HG03469 (cell line): ENCODE measurements around the gene GALNT13.

Source experiments
- ATAC-seq: cut with Tn5 transposase; IDR thresholded peaks from one replicate; pipeline ENCODE4 v1.9.1; 2021; ENCODE audit warnings: mild to moderate bottlenecking, moderate library complexity, moderate number of reproducible peaks; ENCODE audit not compliant: unreplicated experiment

Gene GALNT13

DNA sequence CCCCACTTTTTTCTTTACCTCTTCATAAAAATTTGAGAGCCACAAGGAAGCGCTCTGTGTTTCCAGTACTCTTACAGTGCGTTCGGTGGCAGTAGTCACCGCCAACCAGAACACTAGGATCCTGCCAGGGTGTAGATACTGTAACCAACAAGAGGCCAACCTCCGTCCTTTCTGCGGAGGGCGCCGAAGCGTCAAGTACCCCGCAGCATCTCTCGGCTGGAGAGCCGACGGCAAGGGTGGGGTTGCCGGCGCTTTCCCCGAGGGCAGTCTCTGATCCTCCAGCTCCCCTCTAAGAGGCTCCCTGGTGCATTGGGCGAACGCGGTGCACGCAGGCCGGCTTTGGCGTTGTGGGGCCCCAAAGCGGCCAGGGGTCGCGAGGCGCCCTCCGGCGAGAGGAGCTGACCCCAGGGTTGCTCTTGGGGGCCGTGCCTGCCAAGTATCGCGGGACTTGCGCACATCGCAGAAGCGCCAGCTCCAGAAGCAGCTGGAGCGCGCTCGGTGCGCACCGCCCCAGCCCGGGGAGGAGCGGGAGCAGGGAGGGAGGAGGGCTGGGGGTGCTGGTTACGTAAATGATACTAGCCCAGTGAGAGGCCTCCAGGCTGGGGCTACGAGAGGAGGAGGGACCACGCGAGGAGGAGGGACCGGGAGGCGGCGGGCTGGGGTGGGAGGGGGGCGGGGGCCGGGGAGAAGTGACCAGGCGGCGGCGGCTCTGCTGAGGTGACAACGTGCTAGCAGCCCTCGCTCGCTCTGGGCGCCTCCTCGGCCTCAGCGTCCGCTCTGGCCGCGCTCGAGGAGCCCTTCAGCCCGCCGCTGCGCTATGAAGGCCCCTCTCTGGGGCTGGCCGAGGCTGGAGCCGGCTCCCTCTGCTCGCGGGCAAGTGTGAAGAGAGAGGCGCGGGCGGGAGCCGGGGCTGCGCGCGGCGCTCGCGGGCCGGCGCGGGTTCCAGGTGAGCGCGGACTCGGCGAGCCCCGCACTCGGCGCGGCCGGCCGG lies at the start of gene GALNT13:
Gene GALNT13, plus strand, starts transcription at position 692 of the 991 bp plus-strand sequence.
- no peak for ATAC-seq

DNA sequence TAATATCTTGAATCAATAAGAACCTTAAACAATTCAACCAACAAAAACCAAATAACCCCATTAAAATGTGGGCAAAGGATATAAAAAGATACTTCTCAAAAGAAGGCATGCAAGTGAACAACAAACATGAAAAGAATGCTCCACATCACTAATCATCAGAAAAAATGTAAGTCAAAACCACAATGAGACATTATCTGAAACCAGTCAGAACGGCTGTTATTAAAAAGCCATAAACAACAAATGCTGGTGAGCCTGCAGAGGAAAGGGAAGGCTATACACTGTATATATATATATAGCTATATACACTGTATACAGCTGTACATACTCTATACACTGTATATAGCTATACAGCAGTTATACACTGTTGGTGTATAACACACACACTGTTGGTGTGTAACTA lies 47.8 kb upstream of the GALNT13 start:
- no peak for ATAC-seq

DNA sequence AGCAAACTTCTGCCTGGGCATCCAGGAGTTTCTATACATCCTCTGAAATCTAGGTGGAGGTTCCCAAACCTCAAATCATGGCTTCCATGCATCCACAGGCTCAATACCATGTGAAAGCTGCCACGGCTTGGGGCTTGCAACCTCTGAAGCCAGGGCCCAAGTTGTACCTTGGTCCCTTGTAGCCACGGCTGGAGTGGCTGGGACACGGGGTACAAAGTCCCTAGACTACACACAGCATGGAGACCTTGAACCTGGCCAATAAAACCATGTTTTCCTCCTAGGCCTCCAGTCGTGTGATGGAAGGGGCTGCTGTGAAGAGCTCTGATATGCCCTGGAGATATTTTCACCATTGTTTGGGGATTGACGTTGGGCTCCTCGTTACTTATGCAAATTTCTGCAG lies 43.4 kb upstream of the GALNT13 start:
- no peak for ATAC-seq

DNA sequence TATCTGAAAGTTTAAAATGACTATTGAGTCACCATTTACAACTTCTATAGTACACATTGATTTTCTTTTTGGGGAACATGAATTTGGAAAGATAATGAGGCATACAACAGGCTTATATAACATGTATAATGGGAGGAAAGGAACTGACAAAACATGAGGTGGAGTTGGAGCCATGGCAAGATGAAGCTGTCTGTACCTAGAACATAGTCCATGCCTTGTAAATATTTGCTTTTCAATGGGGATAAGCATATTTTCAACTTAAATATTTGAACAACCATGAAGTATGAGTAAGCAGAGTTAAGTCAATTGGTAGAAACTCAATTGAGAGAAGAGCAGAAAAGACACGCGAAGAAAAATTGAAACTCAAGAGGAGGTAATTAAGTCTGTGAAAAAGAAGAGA lies 37.1 kb upstream of the GALNT13 start:
- no peak for ATAC-seq

DNA sequence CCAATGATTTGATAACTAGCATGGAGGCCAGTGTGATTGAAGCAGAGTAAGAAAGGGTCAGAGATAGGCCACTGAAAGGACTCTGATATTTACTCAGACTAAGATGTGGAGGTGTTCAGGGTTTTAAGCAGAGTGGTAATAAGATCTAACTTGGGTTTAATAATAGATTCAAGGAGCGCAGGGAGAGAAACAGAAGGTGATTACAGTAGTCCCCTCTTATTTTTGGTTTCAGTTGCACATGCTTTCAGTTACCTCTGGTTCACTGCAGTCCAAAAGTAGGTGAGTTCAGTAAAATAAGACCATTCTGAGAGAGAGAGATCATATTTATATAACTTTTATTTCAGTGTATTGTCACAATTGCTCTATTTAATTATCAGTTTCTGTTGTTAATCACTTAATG lies 13.5 kb upstream of the GALNT13 start:
- ATAC-seq: no peak

DNA sequence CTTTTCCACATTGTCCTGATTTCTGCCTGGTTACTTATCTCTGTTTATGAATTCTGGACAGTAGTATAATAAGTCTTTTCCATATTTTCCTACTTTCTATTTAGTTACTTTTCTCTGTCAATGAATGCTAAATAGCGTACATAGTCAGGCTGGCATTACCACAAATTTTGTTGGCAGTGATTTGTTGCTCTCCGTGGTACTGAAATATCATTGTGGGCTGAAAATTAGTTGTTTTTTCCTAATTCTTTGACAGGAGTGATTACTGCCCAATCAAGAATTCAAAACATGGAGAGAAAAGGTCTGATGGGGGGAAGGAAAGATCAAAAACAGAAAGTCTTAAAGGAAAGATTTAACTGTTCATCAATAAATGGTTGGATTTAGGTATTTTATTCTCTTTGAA lies 7.7 kb upstream of the GALNT13 start:
- no peak for ATAC-seq

DNA sequence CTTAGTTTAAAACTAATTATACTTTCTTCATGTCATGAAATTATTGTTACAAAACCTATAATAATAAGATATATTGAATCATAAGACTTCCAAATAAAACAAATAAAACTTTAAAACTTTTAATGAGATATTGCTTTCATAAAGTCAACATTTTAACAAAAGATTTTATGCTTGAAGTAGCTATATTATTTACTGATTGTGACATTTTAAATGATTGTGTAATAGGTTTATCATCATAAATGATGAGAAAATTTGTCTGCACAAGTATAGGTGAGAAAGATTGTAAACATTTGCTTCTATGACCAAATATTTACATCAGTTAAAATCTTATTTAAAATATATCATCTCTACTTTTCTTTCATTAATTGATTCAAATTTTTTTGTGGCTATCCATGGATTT lies 5.1 kb upstream of the GALNT13 start:
- ATAC-seq: no peak

DNA sequence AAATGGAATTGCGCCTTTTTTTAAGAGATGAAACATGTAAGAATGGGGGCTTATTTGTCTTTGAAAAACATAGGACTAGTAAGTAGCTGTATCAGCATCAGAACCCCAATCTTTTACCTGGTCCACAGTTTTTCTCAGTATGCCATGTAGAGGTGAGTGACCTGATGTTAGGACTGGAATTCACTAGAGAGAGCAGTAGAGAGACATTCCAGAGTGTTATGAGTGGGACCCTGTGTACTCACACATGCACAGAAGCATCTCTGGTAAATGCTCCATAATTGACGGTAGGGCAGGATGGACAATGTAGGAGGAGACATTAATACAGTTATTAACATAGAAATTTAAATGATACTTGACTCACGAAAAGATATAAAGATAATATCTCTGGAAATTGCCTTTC lies 1.4 kb upstream of the GALNT13 start:
- no peak for ATAC-seq

DNA sequence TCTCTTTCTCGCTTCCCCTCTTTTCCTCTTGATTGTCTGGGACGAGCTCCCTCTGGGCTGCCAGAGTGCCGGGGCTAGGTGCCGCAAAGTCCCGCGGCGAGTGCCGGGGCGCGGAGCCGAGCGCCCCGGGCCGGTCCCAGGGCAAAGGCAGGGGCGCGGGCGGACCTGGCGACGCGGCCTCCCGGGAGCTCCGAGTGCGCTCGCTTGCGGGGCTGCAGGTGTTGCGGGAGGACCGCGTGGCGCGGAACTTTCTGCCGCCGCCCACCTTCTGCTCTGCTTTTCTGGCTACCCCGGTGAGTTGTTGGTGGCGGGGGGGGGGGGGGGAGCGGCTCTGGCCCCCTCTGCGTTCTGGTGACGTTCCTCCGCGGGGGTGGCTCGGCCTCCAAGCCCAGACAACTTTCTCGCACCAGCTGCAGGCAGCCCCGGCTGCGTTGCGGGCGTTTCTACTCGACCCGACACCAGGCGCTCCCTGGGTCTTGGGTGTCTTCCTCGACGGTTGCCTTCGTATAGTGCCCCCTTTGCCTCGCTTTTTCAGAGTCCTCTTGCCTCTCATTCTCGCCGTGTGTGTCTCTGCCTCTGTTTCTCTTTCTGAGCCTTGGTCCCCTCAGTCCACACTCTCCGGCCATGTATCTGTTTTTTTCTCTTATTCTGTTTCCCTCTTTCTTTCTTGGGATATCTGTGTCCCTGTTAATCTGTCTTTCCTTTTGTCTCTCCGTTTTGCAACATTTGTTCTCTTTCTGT lies 759 bp downstream of the GALNT13 start:
- ATAC-seq: no peak

DNA sequence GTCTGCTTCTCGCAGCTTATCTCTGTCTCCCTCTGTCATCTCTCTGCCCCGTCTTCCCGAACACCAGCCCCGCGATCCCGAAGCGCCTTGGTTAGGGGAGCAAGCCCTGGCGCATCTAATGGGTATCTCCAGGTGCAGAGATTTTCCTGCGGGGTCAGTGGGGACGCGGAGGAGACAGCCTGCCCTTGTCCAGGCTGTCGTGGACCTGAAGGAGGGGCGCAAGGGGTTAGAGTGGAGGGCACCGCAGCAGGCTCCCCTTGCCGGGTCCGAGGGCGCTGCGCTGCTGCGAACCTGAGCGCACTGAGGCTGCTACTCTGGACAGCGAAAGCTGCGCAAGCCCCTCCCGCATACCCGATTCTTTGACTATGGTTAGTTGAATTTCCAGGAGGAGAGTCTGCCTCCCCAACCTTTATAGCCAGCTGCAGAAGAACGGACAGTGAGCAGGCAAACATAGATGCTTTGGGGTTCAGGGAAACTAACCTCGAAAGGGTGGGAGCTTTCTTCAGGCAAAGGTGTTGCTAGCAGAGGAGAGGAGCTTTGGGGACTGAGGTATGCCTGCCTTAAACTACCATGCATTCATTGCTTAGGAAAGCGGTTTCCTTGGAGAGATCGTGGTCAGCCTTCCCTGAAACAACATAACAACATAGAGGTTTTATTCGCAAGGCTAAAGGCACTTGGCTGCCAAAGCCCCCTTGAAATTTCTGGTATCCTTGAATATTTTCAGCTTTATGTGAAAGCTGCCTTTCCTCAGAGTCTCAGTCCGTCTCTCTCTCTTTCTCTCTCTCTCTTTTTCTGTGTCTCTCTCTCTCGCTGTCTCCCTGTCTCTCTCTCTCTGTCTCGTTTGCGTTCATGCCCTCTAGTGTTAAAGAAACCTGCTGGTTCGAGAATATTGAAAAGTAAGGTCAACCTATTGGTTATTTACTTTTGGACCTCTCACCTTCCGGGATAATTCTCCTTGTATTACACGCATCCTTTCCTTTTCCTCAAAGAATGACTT lies 1.6 kb downstream of the GALNT13 start:
- no peak for ATAC-seq

DNA sequence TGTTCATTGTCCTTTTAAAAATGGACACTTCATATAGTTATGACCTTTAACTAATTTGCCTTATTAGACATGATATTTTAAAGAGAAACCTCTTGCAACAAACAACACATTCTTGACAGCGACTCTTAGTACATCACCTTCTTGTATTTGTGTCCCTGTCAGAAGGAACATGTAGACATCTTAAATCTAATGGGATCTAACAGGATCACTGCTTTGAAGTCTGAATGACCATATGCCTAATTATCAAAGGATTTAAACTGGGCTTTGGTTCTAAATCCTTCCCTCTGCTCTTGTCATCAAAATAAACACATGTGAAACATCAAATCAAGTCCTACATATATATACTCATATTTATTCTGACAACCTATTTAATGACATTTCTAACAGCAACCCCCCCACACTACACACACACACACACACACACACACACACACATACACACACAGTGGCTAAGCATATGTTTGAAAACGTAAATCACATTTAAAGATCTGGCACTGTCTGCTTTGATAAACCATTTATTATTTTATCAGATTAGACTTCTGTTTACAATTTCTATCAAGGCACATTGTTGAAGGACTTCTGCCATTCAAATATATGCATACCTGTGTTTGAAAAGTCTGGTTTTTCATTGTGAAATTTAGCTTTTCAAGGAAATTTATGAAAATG lies 4.2 kb downstream of the GALNT13 start:
- no peak for ATAC-seq

DNA sequence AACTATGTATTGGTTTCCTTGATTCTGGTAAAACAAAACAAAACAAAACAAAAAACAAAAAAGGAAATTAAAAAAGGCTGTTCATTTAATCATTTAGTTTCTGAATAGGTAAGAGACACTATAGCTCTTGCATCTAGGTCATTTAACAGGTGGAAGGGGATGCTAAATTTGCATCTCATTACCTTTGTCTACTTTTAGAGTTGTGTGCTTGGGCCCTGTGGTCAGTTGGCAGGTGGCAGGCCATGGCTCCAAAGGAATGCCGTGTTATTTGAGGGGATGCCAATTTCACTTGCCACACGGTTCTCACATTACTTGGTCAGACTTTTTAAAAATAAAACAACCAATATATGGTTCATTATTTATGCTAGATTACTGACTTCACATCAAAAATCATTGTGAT lies 9.2 kb downstream of the GALNT13 start:
- ATAC-seq: no peak

DNA sequence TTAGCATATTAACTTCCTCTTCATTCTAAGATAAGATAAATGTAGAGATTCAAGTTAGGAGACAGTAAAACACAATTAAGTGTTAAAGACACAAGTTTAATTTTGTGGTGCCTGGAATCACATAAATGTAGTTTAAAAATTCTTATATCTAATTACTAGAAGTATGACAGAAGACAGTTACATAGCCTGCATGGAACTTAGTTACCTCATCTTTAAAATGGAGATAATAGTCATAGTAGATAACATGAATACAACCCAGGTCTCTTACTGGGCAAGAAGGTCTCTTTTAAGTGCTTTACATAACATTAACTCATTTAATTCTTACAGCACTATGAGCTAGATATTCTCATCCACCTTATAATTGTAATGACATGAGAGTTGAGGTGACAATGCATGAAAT lies 15.1 kb downstream of the GALNT13 start:
- ATAC-seq: no peak

DNA sequence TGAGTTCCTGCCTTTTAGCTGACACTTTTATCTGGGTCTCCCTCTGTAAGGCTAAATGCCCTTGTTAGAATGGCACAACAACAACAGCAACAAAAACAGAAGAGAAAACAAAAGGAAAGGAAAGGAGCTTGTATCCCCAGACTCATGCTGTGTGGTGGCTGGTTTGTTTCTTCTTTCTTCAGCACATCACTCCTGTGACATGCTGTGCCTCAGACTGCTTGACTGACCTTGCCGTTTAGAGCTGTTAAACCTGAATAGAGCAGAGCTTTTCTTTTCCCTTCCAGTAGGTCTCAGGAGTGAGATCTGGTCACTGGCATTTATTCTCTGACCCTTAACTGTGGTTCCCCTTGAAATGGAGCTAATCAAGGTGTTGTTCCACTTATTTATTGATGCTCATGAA lies 18.9 kb downstream of the GALNT13 start:
- no peak for ATAC-seq

DNA sequence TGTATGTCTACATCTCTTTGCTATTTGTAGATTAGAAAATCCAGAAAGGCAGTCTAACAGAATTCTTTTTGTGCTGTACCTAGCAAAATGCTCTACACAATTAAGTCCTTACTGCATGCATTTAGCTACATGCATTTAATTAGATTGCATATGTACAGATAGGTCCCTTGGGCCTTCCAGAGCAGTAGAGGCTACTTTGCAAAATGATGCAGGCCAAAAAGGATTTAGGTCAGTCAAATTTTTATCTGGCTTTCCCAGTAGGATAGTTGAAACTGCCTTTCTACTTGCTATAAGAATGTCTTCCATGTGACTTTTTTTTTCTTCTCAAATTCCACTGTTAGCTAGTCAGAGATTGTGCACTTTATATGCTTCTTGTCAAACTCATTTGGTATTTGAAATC lies 19.3 kb downstream of the GALNT13 start:
- no peak for ATAC-seq

DNA sequence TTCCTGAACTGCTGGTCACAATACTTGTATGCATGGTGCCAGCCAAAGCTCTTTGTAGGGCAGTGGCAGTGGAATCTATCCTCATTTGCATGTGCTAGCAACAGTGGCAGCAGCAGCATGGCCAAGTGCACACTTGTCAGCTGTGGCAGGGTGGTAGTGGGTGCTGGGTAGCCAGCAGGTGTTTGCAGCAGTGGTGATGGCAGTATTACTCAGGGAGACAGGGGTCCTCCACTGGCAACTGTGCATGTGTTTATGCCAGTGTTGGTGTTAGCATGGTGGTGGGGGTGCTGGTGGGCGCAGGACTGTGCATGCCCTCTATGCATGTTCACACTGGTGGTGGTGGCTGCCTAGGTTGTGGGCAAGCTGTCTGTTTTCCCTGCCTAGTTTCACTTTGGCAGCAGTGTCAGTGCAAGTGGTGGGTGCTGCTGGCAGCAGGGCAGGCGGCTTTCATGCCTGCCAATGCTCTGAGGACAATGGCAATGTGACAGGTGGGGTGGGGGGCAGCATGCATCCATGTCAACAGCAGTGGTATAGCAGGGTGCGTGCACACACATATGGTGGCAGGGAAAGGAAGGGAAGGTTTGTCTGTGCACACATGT lies 41.2 kb downstream of the GALNT13 start:
- no peak for ATAC-seq

DNA sequence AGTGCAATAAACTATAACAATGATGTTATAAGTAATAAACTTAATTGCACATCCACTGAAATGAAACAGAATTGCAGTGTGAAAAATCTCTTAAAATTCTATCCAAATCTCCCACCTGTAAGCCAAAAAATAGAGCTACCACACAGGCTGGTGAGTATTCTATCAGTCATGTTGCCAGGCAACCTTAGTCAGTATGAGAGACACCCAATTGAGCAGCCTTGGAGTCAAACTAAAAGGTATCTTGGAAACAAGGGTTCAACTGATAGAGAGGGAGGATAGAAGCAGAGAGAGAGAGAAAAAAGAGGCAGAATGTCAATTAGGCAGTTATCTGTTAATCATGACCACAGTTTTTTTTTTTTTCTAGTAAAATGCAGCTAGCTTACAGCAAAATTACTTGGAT lies 45.8 kb downstream of the GALNT13 start:
- no peak for ATAC-seq

DNA sequence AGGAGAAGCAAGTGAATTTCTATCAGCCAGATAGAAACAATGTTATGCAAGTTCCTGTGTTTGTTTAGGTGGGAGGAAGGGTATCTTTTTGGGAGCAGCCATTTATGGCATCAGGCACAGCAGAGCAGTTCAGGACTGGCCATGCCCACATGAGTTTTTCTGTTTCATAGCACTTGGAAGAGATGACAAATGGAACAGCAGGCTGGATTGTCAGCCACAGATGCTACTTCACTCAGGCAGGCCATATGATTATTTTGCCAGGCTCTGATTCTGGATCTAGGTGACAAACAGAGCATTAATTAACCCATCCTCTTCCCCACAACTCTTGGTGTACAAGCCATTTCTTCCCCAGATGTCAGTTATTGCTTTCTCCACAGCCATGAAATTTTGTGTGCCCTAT lies 63.8 kb downstream of the GALNT13 start:
- no peak for ATAC-seq

DNA sequence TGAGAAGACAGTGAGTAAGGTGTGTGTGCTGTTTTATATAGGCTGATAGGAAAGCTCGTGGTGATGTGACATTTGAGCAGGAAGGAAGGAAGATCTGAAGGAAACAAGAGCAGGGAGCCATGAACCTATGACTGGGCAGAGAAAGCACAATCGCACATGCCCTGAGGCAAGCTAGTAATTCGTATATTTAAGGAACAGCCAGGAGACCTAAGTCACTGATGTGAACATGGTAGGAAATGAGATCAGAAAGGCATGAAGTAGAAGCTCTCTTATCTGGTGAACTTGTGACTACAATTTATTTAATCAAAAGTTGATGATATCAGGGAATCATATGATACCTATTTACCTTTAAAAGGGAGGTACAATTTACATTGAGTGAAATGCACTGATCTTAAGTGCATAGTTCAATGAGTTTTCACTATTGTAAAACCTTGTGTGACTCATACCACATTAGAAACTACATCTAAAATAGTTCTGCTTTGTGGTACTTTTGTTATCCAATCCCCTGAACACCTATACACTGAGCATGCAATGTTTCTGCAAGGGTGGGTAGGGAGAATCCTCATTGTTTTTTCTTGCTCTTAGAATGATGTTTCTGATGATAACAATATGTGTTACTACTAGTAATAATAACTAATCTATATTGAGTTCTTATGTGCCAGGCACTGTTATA lies 67.5 kb downstream of the GALNT13 start:
- ATAC-seq: no peak
